Measurements from ENCODE around the gene AMOTL2. TPM values are rescaled to one million over a fixed set of nuclear protein-coding genes. Genes with fewer than 3 reads are reported as not detected.

AMOTL2 gene
- total RNA-seq, 1 experiment from 2014 or later = 146 TPM

DNA sequence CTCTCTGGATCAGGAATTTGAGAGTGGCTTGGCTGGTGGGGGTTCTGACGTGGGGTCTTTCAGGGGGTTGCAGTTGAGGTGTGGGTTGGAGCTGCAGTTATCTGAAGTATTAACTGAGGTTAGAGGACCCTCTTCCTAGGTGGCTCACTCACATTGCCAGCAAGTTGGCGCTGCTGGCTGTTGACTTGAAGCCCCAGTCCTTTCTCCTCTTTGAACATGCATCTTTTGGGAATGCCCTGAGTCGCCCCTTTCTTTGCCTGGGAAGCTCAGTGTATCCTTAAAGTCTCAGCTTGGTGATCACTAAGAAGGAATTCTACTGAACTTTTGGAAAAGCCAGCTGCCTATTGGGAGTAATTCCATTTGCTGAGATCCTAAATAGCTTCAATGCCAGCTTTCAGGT lies 13.0 kb upstream of the AMOTL2 start:
- TF ChIP-seq SIN3A (IDR thresholded peaks at IDR 0.05; ENCODE audit: borderline replicate concordance, insufficient read depth, low read depth, low read length) = no peak
- no peak for TF ChIP-seq POLR2AphosphoS5 (IDR thresholded peaks at IDR 0.05; ENCODE audit: low read depth, low read length)
- no peak for TF ChIP-seq TCF7L2 (IDR thresholded peaks at IDR 0.05; ENCODE audit: low read depth, low read length)
- TF ChIP-seq, protein P1, sequence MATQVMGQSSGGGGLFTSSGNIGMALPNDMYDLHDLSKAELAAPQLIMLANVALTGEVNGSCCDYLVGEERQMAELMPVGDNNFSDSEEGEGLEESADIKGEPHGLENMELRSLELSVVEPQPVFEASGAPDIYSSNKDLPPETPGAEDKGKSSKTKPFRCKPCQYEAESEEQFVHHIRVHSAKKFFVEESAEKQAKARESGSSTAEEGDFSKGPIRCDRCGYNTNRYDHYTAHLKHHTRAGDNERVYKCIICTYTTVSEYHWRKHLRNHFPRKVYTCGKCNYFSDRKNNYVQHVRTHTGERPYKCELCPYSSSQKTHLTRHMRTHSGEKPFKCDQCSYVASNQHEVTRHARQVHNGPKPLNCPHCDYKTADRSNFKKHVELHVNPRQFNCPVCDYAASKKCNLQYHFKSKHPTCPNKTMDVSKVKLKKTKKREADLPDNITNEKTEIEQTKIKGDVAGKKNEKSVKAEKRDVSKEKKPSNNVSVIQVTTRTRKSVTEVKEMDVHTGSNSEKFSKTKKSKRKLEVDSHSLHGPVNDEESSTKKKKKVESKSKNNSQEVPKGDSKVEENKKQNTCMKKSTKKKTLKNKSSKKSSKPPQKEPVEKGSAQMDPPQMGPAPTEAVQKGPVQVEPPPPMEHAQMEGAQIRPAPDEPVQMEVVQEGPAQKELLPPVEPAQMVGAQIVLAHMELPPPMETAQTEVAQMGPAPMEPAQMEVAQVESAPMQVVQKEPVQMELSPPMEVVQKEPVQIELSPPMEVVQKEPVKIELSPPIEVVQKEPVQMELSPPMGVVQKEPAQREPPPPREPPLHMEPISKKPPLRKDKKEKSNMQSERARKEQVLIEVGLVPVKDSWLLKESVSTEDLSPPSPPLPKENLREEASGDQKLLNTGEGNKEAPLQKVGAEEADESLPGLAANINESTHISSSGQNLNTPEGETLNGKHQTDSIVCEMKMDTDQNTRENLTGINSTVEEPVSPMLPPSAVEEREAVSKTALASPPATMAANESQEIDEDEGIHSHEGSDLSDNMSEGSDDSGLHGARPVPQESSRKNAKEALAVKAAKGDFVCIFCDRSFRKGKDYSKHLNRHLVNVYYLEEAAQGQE (IDR thresholded peaks at IDR 0.05; ENCODE audit: insufficient read depth in 1 of 2, low read depth in 2 of 2, low read length in 1 of 2) = no peak
- TF ChIP-seq, protein P2, sequence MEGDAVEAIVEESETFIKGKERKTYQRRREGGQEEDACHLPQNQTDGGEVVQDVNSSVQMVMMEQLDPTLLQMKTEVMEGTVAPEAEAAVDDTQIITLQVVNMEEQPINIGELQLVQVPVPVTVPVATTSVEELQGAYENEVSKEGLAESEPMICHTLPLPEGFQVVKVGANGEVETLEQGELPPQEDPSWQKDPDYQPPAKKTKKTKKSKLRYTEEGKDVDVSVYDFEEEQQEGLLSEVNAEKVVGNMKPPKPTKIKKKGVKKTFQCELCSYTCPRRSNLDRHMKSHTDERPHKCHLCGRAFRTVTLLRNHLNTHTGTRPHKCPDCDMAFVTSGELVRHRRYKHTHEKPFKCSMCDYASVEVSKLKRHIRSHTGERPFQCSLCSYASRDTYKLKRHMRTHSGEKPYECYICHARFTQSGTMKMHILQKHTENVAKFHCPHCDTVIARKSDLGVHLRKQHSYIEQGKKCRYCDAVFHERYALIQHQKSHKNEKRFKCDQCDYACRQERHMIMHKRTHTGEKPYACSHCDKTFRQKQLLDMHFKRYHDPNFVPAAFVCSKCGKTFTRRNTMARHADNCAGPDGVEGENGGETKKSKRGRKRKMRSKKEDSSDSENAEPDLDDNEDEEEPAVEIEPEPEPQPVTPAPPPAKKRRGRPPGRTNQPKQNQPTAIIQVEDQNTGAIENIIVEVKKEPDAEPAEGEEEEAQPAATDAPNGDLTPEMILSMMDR (IDR thresholded peaks at IDR 0.05) = no peak
- DNase-seq (ENCODE audit: low read depth, low spot score) (no peak), ATAC-seq (no peak)
- intact Hi-C loops (cut with micrococcal nuclease; ENCODE audit: unreplicated experiment) (no loop called here), in situ Hi-C loops (cut with HindIII; ENCODE audit: low pct_unique_long_range_greater_than_20kb, low sequenced_read_pairs) (no loop called here)
- H3K4me1 ChIP-seq (ENCODE audit: control insufficient read depth, insufficient read depth, low read length) = no peaks in the 10 kb centered on the region
- BruUV-seq (replicated peaks) = no TSS peak
- H3K4me3 ChIP-seq (ENCODE audit: low read depth in 2 of 2, low read length in 2 of 2) = no peak overlapping the region
- H3K9me3 ChIP-seq (ENCODE audit: control insufficient read depth, insufficient read depth, low read depth, low read length) = no peaks in the 10 kb centered on the region
- H3K36me3 ChIP-seq (ENCODE audit: control insufficient read depth, insufficient read depth, low read length) = no peaks in the 10 kb centered on the region
- POLR2A ChIA-PET = no interaction called here
- no peak overlapping the region for H3K27ac ChIP-seq (ENCODE audit: low read length)
- H3K27me3 ChIP-seq (ENCODE audit: control insufficient read depth, insufficient read depth, low read length) = no peaks in the 10 kb centered on the region; the same call in 1 of the 2 replicates
- CTCF ChIA-PET = no interaction called here

DNA sequence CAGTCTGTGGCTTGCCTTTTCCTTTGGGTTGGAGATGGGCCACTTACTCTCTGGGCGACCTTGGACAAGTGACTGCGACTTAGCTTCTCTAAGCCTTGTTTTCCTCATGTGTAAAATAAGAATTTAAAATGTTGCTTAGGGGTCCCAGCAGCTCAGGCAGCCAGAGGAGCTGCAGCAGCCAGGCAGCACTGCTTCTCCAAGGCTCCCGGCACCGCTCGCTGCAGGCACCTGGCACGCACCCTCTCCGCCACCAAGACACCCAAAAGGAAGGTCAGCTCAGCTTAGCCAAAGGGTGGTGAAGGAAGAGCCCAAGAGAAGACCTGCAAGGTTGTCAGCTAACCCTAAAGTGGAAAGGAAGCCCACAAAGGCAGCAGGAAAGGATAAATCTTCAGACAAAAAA lies 10.7 kb upstream of the AMOTL2 start:
- in situ Hi-C loops (cut with HindIII; ENCODE audit: low pct_unique_long_range_greater_than_20kb, low sequenced_read_pairs) = no loop called here
- no TSS peak for BruUV-seq (replicated peaks)
- H3K9me3 ChIP-seq (ENCODE audit: control insufficient read depth, insufficient read depth, low read depth, low read length) = no peaks in the 10 kb centered on the region
- no peak overlapping the region for H3K27ac ChIP-seq (ENCODE audit: low read length)
- intact Hi-C loops (cut with micrococcal nuclease; ENCODE audit: unreplicated experiment) = no loop called here
- H3K27me3 ChIP-seq (ENCODE audit: control insufficient read depth, insufficient read depth, low read length) = no peaks in the 10 kb centered on the region; the same call in 1 of the 2 replicates
- CTCF ChIA-PET = no interaction called here
- no peak for ATAC-seq
- H3K4me1 ChIP-seq (ENCODE audit: control insufficient read depth, insufficient read depth, low read length) = no peaks in the 10 kb centered on the region
- H3K36me3 ChIP-seq (ENCODE audit: control insufficient read depth, insufficient read depth, low read length) = no peaks in the 10 kb centered on the region
- POLR2A ChIA-PET = interaction anchor here (0.7 kb wide), 1 partner anchor 135 kb away, joined by 3 read pairs; no protein-coding TSS in a partner anchor
- TF ChIP-seq, protein P1 (IDR thresholded peaks at IDR 0.05; ENCODE audit: insufficient read depth in 1 of 2, low read depth in 2 of 2, low read length in 1 of 2) = no peak
- TF ChIP-seq SIN3A (IDR thresholded peaks at IDR 0.05; ENCODE audit: borderline replicate concordance, insufficient read depth, low read depth, low read length) (no peak), TCF7L2 (IDR thresholded peaks at IDR 0.05; ENCODE audit: low read depth, low read length) (no peak), POLR2AphosphoS5 (IDR thresholded peaks at IDR 0.05; ENCODE audit: low read depth, low read length) (no peak)
- TF ChIP-seq, protein P2 (IDR thresholded peaks at IDR 0.05) = no peak
- no peak for DNase-seq (ENCODE audit: low read depth, low spot score)
- H3K4me3 ChIP-seq (ENCODE audit: low read depth in 2 of 2, low read length in 2 of 2) = no peak overlapping the region

Measured in Panc1 (cell line).